GM23338 (cell line): ENCODE results near the gene ZNF385B. TPM values are rescaled to one million over a fixed set of nuclear protein-coding genes. Genes with fewer than 3 reads are reported as not detected.

Experiments
- ATAC-seq: fragments of 200-7000 bp; cut with Tn5 transposase; 3 replicates; pipeline ENCODE4 v1.9.1; 2020
- DNase-seq: peaks from one replicate; pipeline ENCODE4 v3.0.0-alpha.2; 2015; ENCODE audit warnings: low spot score
- H2AFZ ChIP-seq: fragments of 200-600 bp; sonication (generic); 2 replicates; pipeline ENCODE4 v1.8.0; 2016; ENCODE audit warnings: antibody characterized with exemption, mild to moderate bottlenecking, moderate library complexity
- H3F3A ChIP-seq: fragments of 200-600 bp; sonication (generic); replicated peaks from 2 replicates; pipeline ENCODE4 v1.8.0; 2017; ENCODE audit warnings: antibody characterized with exemption, mixed run types, low read depth
- H3K27ac ChIP-seq: fragments of 200-600 bp; sonication (generic); 2 replicates; pipeline ENCODE4 v1.6.1; 2016; ENCODE audit warnings: low read depth
- H3K27me3 ChIP-seq: fragments of 200-600 bp; sonication (generic); 2 replicates; pipeline ENCODE4 v1.8.0; 2016; ENCODE audit warnings: mild to moderate bottlenecking, mixed run types, moderate library complexity; ENCODE audit not compliant: insufficient read depth
- H3K36me3 ChIP-seq: fragments of 200-600 bp; sonication (generic); 2 replicates; pipeline ENCODE4 v1.8.0; 2016; ENCODE audit warnings: mild to moderate bottlenecking; ENCODE audit not compliant: insufficient read depth
- H3K4me1 ChIP-seq: fragments of 200-600 bp; sonication (generic); 2 replicates; pipeline ENCODE4 v1.8.0; 2016; ENCODE audit warnings: mild to moderate bottlenecking, moderate library complexity; ENCODE audit not compliant: insufficient read depth
- H3K4me2 ChIP-seq: fragments of 200-600 bp; sonication (generic); 2 replicates; pipeline ENCODE4 v1.7.1; 2017; ENCODE audit warnings: mixed run types
- H3K4me3 ChIP-seq: fragments of 200-600 bp; sonication (generic); 2 replicates; pipeline ENCODE4 v1.6.1; 2016; ENCODE audit warnings: mixed run types
- H3K79me2 ChIP-seq: fragments of 200-600 bp; sonication (generic); replicated peaks from 2 replicates; pipeline ENCODE4 v1.8.0; 2017; ENCODE audit warnings: mild to moderate bottlenecking; ENCODE audit not compliant: insufficient read depth
- H3K9me2 ChIP-seq: fragments of 200-600 bp; sonication (generic); 2 replicates; pipeline ENCODE4 v1.8.0; 2017; ENCODE audit not compliant: insufficient read depth
- H4K20me1 ChIP-seq: fragments of 200-600 bp; sonication (generic); replicated peaks from 2 replicates; pipeline ENCODE4 v1.8.0; 2017; ENCODE audit warnings: mild to moderate bottlenecking; ENCODE audit not compliant: insufficient read depth
- H3K27ac Mint-ChIP-seq: 2 replicates; pipeline ENCODE4 v1.8.0; 2020; ENCODE audit warnings: inconsistent platforms, mild to moderate bottlenecking, moderate library complexity, mixed read lengths
- H3K27me3 Mint-ChIP-seq: 3 replicates; pipeline ENCODE4 v1.8.0; 2022; ENCODE audit warnings: low read depth, mild to moderate bottlenecking, moderate library complexity, mixed read lengths, inconsistent platforms; ENCODE audit not compliant: insufficient read depth, poor library complexity
- H3K36me3 Mint-ChIP-seq: 3 replicates; pipeline ENCODE4 v1.8.0; 2021; ENCODE audit warnings: low read depth, mild to moderate bottlenecking, inconsistent platforms, moderate library complexity, mixed read lengths
- H3K4me1 Mint-ChIP-seq: 3 replicates; pipeline ENCODE4 v1.8.0; 2020; ENCODE audit warnings: mild to moderate bottlenecking, inconsistent platforms, mixed read lengths
- H3K4me3 Mint-ChIP-seq: 3 replicates; pipeline ENCODE4 v1.8.0; 2021; ENCODE audit warnings: moderate library complexity, mild to moderate bottlenecking, inconsistent platforms, mixed read lengths
- H3K9me3 Mint-ChIP-seq: 3 replicates; pipeline ENCODE4 v1.8.0; 2020; ENCODE audit warnings: moderate library complexity, mild to moderate bottlenecking, inconsistent platforms, mixed read lengths
- CREB1 ChIP-seq: fragments of 250-450 bp; sonication (Bioruptor Pico); IDR thresholded peaks from 2 replicates; pipeline ENCODE4 v1.5.0; 2020; ENCODE audit warnings: low read depth, mild to moderate bottlenecking, moderate library complexity
- ETS1 ChIP-seq: IDR thresholded peaks from 2 replicates; pipeline ENCODE4 v1.6.1; 2016; ENCODE audit warnings: antibody characterized with exemption
- EZH2phosphoT487 ChIP-seq: fragments of 200-600 bp; sonication (generic); IDR thresholded peaks from one replicate; pipeline ENCODE4 v1.8.1; 2018; ENCODE audit warnings: antibody characterized with exemption; ENCODE audit not compliant: unreplicated experiment
- NANOG ChIP-seq: IDR thresholded peaks from 2 replicates; pipeline ENCODE4 v1.6.1; 2016; ENCODE audit warnings: antibody characterized with exemption, borderline replicate concordance
- POLR2AphosphoS5 ChIP-seq: IDR thresholded peaks from 2 replicates; pipeline ENCODE4 v1.6.1; 2016; ENCODE audit warnings: antibody characterized with exemption, low read depth
- STAT1 ChIP-seq: IDR thresholded peaks from one replicate; pipeline ENCODE4 v1.6.1; 2016; ENCODE audit warnings: antibody characterized with exemption; ENCODE audit not compliant: unreplicated experiment
- ZNF114 ChIP-seq: fragments of 250-450 bp; sonication (Bioruptor Pico); IDR thresholded peaks from 2 replicates; pipeline ENCODE4 v1.5.0; 2020; ENCODE audit warnings: mild to moderate bottlenecking, moderate library complexity
- ZNF331 ChIP-seq: fragments of 250-450 bp; sonication (Bioruptor Pico); IDR thresholded peaks from 2 replicates; pipeline ENCODE4 v1.5.0; 2020; ENCODE audit warnings: low read depth, mild to moderate bottlenecking, moderate library complexity
- ZNF462 ChIP-seq: fragments of 250-450 bp; sonication (Bioruptor Pico); IDR thresholded peaks from 2 replicates; pipeline ENCODE4 v1.5.0; 2020; ENCODE audit warnings: mild to moderate bottlenecking, moderate library complexity
- polyA plus RNA-seq: library from polyadenylated mRNA; unstranded; fragments of >200 nt; fragmentation: Nextera tagmentation; extraction: Ambion mirVana; gene quantifications from 2 replicates; pipeline ENCODE4 v1.2.1, GENCODE V29; 2016
- total RNA-seq: library from RNA; depleted of rRNA; stranded (reverse); fragments of >200 nt; shearing (Covaris generic); gene quantifications from 2 replicates; pipeline ENCODE4 v1.2.3, GENCODE V29; 2014

Gene ZNF385B
- total and polyA plus RNA-seq, 2 experiments from 2014 or later, result 1.5 to 4.6 TPM

DNA sequence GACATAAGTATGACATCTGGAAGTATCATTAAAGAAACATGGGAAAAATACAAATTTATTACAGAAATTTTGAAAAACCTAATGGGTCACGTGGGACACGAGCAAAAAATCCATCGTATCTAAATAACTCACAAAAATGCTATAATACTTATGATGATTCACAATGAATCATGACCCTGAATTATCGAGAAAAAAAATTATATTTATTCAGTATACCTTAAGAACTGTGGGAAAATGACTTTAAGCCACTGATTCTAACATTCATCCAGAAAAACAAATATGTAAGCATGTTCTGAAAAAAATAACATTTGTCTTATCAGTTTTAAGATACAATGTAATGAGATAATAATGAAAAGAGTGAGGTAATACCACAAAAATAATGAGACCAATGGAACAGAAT is 51.8 kb downstream of the ZNF385B start (continued):
- TF ChIP-seq ZNF462 (CRISPR knock-in tag), result no peak
- no peak for TF ChIP-seq ETS1
- TF ChIP-seq EZH2phosphoT487, result no peak
- no peak for TF ChIP-seq STAT1
- no peak for TF ChIP-seq ZNF114
- no peak for TF ChIP-seq CREB1 (CRISPR knock-in tag)

GRCh38 chr2:179805001-179805400 is 56.4 kb downstream of the ZNF385B start:
- Histone ChIP-seq H3K79me2 (no peaks in the 10 kb centered on the region), H3K4me1 (peaks cover 7% of the 10 kb centered on the region; the same call in 1 of the 2 replicates), H2AFZ (no peak overlapping the region), H3K4me2 (no peak overlapping the region), H3K4me3 (no peak overlapping the region), H3K9me2 (no peaks in the 10 kb centered on the region), H3K36me3 (no peaks in the 10 kb centered on the region), H3K27me3 (no peaks in the 10 kb centered on the region), H3F3A (no peaks in the 10 kb centered on the region), H4K20me1 (no peaks in the 10 kb centered on the region), H3K27ac (no peak overlapping the region)
- Mint-ChIP-seq H3K4me3 (no peak overlapping the region), H3K36me3 (no peaks in the 10 kb centered on the region), H3K9me3 (no peaks in the 10 kb centered on the region), H3K4me1 (peaks cover 7% of the 10 kb centered on the region), H3K27ac (no peak overlapping the region), H3K27me3 (no peaks in the 10 kb centered on the region)
- ATAC-seq (no peak), DNase-seq (no peak)
- TF ChIP-seq POLR2AphosphoS5 (no peak), CREB1 (CRISPR knock-in tag) (no peak), ZNF331 (CRISPR knock-in tag) (no peak), NANOG (no peak), ZNF462 (CRISPR knock-in tag) (no peak), ZNF114 (no peak)
